Cardiac muscle cell (in vitro differentiated cells and primary cell): ENCODE data around the gene FNIP2. TPM values are rescaled to one million over a fixed set of nuclear protein-coding genes. Genes with fewer than 3 reads are reported as not detected.
"Not testable (repeated sequence)": the region's sequence is repeated elsewhere in the genome, so short reads cannot be mapped to it uniquely, and the experiment has no call there.

Experiments used
- DNase-seq, 2 donors: peaks; one replicate each; pipeline versions ENCODE4 v3.0.0 to v3.0.0-alpha.2; 2010 to 2017; ENCODE audit warnings: low read depth in 1 of 2, low spot score in 1 of 2
- H3K27ac ChIP-seq: fragments of 200-600 bp; sonication (generic); 2 replicates; pipeline ENCODE4 v1.5.1; 2016
- H3K27me3 ChIP-seq: fragments of 200-600 bp; sonication (generic); 2 replicates; pipeline ENCODE4 v1.6.0; 2016; ENCODE audit warnings: control low read depth
- H3K36me3 ChIP-seq: fragments of 200-600 bp; sonication (generic); 2 replicates; pipeline ENCODE4 v1.5.1; 2016; ENCODE audit warnings: control low read depth
- H3K4me1 ChIP-seq: fragments of 200-600 bp; sonication (generic); 2 replicates; pipeline ENCODE4 v1.8.1; 2017; ENCODE audit warnings: low read depth, mild to moderate bottlenecking, mixed run types
- H3K4me3 ChIP-seq: fragments of 200-600 bp; sonication (generic); 2 replicates; pipeline ENCODE4 v1.5.1; 2016; ENCODE audit warnings: mild to moderate bottlenecking
- H3K9me3 ChIP-seq: fragments of 200-600 bp; sonication (generic); 2 replicates; pipeline ENCODE4 v1.5.1; 2017; ENCODE audit warnings: low read depth, mild to moderate bottlenecking, control low read depth
- CTCF ChIP-seq: IDR thresholded peaks from 2 replicates; pipeline ENCODE4 v1.5.1; 2012; ENCODE audit warnings: low read depth, mild to moderate bottlenecking, low read length
- polyA plus RNA-seq: library from polyadenylated mRNA; unstranded; fragments of >200 nt; fragmentation: Nextera tagmentation; extraction: Ambion mirVana; gene quantifications from 2 replicates; pipeline ENCODE4 v1.2.1, GENCODE V29; 2016
- total RNA-seq: library from RNA; depleted of rRNA; stranded (reverse); fragments of >200 nt; gene quantifications from 2 replicates; pipeline ENCODE4 v1.2.3, GENCODE V29; 2016

FNIP2 gene
- total and polyA plus RNA-seq, 2 experiments from 2014 or later = 29.9 to 74.4 TPM

DNA sequence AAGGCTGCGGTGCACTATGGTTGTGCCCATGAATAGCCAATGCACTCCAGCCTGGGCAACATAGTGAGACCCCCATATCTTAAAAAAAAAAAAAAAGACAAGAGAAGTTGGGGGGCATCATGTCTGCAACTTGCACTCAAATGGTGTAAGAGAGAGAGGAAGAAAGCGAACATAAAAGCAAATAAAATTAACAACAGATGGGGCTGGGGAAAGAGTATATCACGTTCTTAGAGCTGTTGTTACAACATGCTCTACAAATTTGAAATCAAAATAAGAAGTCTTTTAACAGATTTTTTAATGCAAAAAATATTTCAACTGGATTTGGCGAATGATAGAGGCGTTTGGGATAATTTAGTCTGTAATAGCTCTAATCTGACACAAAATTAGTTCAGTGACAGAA lies 144.9 kb downstream of the FNIP2 start:
- H3K27ac ChIP-seq = no peak overlapping the region
- H3K36me3 ChIP-seq = no peaks in the 10 kb centered on the region
- DNase-seq = no peak
- no peaks in the 10 kb centered on the region for H3K9me3 ChIP-seq
- peaks cover 14% of the 10 kb centered on the region for H3K4me1 ChIP-seq
- no peak overlapping the region for H3K4me3 ChIP-seq
- no peak for TF ChIP-seq CTCF
- H3K27me3 ChIP-seq = no peaks in the 10 kb centered on the region

DNA sequence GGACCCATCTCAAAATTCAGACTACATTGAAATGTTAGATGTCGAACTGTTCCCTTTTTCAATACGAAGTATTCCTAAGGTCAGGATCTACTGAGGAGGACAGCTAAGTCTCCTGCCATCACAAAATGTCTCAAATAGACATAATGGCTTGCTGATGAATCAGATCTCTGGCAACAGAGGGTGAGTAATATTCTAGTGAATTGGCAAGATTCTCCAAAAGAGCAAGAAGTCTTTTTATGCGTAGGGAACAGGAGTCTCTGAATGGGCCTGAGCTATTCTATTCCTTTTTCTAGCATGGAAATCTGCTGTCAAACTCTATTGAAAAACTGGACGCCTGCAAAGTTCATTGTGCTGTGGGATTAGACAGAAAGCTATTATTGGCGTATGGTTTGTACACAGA lies 145.4 kb downstream of the FNIP2 start:
- Histone ChIP-seq H3K9me3 (no peaks in the 10 kb centered on the region), H3K27ac (no peak overlapping the region), H3K4me3 (no peak overlapping the region), H3K4me1 (peaks cover 14% of the 10 kb centered on the region), H3K27me3 (no peaks in the 10 kb centered on the region), H3K36me3 (no peaks in the 10 kb centered on the region)
- TF ChIP-seq CTCF = no peak
- DNase-seq = peak in 1 of 2 donors; percentile 59

GRCh38 chr4:158915683-158916241 lies 146.9 kb downstream of the FNIP2 start:
- no peak overlapping the region for H3K4me3 ChIP-seq
- H3K27me3 ChIP-seq = no peaks in the 10 kb centered on the region
- DNase-seq = no peak
- no peak overlapping the region for H3K27ac ChIP-seq
- no peaks in the 10 kb centered on the region for H3K36me3 ChIP-seq
- no peak for TF ChIP-seq CTCF
- H3K9me3 ChIP-seq = no peaks in the 10 kb centered on the region
- peaks cover 14% of the 10 kb centered on the region for H3K4me1 ChIP-seq

GRCh38 chr4:158920452-158920996 lies 151.7 kb downstream of the FNIP2 start:
- H3K4me1 ChIP-seq, H3K4me3 ChIP-seq, H3K9me3 ChIP-seq, H3K27me3 ChIP-seq, DNase-seq, H3K36me3 ChIP-seq, H3K27ac ChIP-seq: not testable (repeated sequence)

DNA sequence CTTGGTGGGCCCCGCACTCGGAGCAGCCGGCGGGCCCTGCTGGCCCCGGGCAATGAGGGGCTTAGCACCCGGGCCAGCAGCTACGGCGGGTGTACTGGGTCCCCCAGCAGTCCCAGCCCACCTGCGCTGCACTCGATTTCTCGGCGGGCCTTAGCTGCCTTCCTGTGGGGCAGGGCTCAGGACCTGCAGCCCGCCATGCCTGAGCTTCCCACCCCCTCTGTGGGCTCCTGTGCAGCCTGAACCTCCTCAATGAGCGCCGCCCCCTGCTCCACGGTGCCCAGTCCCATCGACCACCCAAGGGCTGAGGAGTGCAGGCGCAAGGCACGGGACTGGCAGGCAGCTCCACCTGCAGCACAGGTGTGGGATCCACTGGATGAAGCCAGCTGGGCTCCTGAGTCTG lies 158.9 kb downstream of the FNIP2 start:
- not testable (repeated sequence) for H3K27me3 ChIP-seq

DNA sequence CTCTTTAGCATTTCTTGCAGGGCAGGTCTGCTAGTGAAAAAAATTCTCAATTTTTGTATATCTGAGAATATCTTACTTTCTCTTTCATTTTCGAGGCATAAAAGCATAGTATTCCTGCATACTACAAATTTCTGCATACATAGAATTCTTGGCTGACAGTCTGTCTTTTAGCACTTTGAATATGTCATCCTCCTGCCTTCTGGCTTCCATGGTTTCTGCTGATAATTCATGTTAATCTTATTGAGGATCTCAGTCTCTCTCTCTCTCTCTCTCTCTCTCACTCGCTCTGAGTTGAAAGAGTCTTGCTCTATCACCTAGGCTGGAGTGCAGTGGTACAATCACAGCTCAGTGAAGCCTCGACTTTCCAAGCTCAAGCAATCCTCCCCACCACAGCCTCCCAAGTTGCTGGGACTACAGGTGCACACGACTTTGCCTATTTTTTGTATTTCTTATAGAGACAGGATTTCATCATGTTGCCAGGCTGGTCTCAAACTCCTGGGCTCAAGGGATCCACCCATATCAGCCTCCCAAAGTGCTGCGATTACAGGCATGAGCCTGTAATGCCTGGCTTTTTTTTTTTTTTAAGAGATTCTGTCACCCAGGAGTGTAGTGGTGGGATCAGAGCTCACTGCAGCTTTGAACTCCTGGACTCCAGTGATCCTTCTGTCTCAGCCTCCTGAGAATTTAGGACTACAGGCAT lies 161.3 kb downstream of the FNIP2 start:
- H3K9me3 ChIP-seq = no peaks in the 10 kb centered on the region
- no peak overlapping the region for H3K4me3 ChIP-seq
- no peaks in the 10 kb centered on the region for H3K36me3 ChIP-seq
- no peak overlapping the region for H3K27ac ChIP-seq
- no peak for DNase-seq
- no peaks in the 10 kb centered on the region for H3K27me3 ChIP-seq
- TF ChIP-seq CTCF = no peak
- no peaks in the 10 kb centered on the region for H3K4me1 ChIP-seq

More for the DNA sequence above, 158.9 kb downstream of the FNIP2 start:
- H3K4me1 ChIP-seq, H3K4me3 ChIP-seq, H3K27ac ChIP-seq, DNase-seq, H3K9me3 ChIP-seq, H3K36me3 ChIP-seq: not testable (repeated sequence)
